Stimulated activated CD8-positive, alpha-beta memory T cell treated with anti-CD3 and anti-CD28 coated beads, Interleukin-7, amount 100 ng/mL, for 24 hours (primary cell): ENCODE data around the gene MYH1.
"Not testable (repeated sequence)": the region's sequence is repeated elsewhere in the genome, so short reads cannot be mapped to it uniquely, and the experiment has no call there.

Source experiments
- DNase-seq: peaks from one replicate; pipeline ENCODE4 v3.0.0-alpha.2; 2020; ENCODE audit warnings: low read depth

Gene MYH1

GRCh38 chr17:10518271-10519037 is at the start of gene MYH1:
Gene MYH1, minus strand, starts transcription at chr17:10518542. Its CDS starts 1,900 bp downstream, at chr17:10516642.
- DNase-seq: no peak

DNA sequence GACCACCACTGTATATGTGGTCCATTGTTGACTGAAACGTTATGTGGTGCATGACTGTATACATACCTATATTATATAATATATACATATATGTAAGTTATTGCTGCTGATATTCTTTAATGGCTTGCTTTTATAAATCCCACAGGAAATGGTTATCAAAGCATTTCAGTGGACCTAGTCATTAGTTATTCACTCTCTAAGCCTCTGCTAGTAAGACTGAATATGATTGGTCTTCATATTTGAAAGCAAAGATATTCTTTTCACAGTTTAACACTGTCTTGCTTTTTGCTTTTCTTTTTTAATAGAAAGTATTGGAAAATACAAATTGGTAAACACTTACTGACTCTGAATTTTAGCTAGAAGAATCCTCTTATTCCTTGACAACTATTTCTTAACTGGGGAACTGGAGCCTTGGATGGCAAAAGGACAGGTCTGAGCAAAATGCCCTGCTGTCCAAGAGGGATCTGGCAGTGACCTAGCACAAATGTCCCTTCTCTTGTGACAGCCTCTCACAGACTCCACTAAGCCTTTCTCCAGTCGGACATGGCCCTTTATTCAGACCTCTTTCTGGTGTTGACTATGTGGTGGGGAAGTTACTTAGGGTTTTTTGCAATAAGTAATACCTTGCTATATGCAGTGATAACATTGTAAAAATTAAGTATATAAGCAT is 45.8 kb upstream of the MYH1 start:
- no peak for DNase-seq

GRCh38 chr17:10558049-10558448 is 39.7 kb upstream of the MYH1 start:
- DNase-seq: no peak

GRCh38 chr17:10557422-10557821 is 39.1 kb upstream of the MYH1 start:
- no peak for DNase-seq

DNA sequence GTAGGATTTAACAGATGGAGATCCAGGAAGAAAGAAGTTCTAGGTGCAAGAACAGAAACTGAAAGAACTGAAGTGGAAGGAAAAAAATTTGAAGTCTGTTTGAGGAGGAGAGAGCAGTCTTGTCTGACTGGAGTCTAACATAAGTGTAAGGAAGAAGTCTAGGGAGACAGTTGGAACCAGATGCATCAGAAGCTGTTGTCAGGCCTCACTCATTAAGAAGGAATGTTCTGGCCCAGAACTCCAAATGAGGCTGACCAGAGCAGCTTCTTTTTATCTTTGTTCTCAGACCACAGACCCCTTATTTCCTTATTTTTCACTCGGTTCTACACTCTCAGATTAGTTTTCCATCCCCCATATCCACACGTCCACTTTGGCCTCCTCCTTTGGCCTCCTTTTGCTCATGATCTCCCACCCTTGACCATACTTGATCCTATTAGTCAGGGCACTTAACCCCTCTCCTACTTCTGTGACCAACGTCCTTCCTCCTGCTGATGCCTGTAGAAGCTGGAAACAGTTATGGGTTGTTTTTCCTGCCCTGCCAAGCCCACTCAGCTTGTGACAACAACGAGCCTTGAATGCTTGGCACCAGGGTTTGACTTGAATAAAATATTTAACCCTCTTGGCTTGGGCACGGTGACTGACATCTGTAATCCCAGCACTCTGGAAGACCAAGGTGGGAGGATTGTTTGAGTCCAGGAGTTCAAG is 38.1 kb upstream of the MYH1 start:
- DNase-seq: no peak

GRCh38 chr17:10550014-10550413 is 31.7 kb upstream of the MYH1 start:
- DNase-seq: no peak

- DNase-seq: no peak
Measured at GRCh38 chr17:10549096-10549842, 30.9 kb upstream of the MYH1 start, which contains the start of gene MYH2. Gene MYH2, minus strand, starts transcription at chr17:10549658. Its CDS starts 1,738 bp downstream, at chr17:10547920.

GRCh38 chr17:10547351-10547750 is 29.0 kb upstream of the MYH1 start:
- no peak for DNase-seq

DNA sequence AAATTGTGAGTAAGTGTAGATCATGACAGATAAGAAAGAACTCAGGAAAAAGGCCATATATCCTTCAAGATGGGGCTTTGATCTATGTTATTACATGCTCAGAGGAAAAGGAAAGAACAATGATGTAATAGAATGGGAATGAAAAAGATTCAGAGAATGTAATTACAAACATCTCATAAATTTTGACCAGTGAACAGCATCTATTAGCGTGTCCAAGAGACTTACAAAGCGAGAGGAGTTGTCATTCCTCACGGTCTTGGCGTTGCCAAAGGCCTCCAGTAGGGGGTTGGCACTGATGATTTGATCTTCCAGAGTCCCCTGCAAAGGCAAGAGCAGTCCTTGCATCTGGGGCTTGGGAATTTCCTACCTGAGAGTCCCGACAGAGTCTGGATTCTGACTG is 25.1 kb upstream of the MYH1 start:
- DNase-seq: not testable (repeated sequence)

DNA sequence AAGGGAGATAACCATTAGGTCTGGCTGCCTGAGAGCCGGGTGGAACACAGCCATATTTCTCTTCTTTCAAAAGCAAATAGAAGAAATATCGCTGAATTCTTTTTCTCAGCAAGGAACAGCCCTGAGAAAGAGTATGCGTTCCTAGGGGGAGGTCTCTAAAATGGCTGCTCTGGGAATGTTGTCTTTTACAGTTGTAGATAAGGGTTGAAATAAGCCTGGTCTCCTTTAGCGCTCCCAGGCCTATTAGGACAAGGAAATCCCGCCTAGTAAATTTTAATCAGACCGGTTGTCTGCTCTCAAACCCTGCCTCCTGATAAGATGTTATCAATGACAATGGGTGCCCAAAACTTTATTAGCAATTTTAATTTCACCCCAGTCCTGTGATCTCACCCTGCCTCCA is 22.8 kb upstream of the MYH1 start:
- not testable (repeated sequence) for DNase-seq

- no peak for DNase-seq
Measured at GRCh38 chr17:10532026-10532425, 13.7 kb upstream of the MYH1 start.

DNA sequence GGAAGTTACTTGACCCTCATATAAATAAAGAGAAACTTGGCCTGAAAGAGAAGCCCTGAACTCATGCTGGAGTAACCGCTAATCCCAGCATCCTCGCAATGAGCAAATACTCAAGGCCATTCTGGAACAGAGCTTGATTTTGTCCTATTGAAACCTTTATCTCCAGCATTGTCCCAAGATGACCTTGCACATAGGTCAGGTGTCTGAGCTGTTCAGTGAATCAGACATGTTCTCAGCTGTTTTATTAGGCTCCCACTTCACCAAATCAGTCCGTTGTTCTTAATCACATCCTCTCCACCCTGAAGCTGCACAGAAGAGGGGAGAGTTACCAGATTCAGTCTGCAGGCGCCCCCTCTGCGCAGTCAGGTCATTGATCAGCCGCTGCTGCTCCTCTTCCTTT is 9.1 kb upstream of the MYH1 start:
- DNase-seq: no peak

- no peak for DNase-seq
Measured at GRCh38 chr17:10526517-10526916, 8.2 kb upstream of the MYH1 start.

DNA sequence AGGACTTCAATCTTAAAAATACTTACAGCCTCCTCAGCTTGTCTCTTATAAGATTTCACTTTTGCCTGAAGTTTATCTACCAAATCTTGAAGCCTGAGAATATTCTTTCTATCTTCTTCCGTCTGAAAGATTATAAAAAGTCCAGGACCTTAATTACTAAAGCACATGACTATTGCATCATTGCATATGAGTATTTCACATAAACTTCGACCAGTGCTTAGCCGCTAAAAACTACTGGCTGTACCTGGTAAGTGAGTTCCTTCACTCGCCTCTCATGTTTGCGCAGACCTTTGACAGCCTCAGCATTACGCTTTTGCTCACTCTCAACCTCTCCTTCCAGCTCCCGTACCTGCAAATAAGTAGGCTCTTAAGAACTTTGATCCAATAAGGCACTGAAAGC is 4.7 kb upstream of the MYH1 start:
- DNase-seq: no peak

- no peak for DNase-seq
Measured at GRCh38 chr17:10521949-10522348, 3.6 kb upstream of the MYH1 start.

DNA sequence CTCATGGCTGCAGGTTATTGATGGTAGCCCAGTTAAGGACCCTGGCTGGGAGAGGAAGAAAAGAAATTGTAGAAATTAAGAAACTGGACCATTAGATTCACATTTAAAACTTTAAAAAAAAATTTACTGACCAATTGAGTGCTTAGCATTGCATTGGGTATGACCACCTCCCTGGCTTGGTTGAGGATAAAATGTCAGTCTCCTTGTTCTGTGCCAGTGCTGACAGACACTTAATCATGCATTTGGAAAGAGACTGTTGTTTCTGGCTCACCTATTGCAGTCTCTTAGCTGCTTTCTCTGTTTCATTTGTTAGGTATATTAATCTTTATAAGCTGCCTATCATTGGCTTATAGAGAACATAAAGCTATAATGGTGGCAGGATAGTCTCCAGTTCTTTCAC is 1.7 kb downstream of the MYH1 start:
- no peak for DNase-seq

DNA sequence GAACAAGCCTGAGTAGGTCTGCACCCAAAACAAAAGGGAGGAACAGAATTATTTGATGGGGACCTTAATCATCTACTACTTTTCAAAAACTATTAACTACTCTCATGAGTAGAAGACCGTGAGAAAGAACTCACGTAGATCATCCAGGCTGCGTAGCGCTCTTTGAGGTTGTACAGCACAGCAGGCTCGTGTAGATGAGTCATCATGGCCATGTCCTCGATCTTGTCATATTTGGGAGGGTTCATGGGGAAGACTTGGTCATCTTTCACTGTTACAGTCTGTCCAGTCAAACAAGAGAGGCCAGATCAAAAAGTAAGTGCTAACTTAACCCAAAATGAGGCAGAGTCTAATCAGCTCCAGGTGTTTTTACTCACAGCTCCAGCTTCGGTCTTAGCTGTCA is 2.3 kb downstream of the MYH1 start:
- no peak for DNase-seq

DNA sequence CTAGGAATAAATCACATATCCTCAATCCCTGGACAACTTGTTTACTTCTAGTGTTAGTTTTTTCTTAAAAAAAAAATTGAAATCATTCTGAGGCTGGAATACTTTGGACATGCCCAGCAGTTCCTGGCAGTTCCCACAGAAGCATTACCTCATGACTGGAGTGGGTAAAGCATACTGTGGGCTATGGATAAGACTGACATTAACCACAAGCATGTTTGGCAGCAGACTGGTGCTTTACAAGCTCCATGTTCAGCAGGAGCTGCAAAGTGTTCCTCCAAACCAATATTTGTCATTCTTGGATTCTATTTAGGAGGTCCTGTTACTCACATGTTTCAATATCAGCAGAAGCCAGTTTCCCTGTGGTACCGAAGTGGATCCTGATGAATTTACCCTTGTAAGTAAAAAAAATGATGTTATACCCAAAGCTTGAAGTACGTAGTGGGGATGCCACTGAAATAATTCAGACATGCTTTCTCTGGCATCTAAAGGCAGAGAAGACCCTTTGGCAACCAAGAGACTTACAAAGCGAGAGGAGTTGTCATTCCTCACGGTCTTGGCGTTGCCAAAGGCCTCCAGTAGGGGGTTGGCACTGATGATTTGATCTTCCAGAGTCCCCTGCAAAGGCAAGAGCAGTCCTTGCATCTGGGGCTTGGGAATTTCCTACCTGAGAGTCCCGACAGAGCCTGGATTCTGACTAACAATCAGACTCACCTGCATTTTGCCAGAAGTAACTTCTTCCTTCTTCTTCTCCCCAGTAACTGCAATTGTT is 4.9 kb downstream of the MYH1 start:
- no peak for DNase-seq

- DNase-seq: no peak
Measured at GRCh38 chr17:10512856-10513255, 5.5 kb downstream of the MYH1 start.

- DNase-seq: no peak
Measured at GRCh38 chr17:10499950-10500349, 18.4 kb downstream of the MYH1 start.

- DNase-seq: no peak
Measured at GRCh38 chr17:10492004-10492403, 26.3 kb downstream of the MYH1 start.

- DNase-seq: no peak
Measured at GRCh38 chr17:10482252-10482651, 36.1 kb downstream of the MYH1 start.
